Neural progenitor cell (in vitro differentiated cells): ENCODE data around the gene CCDC71. TPM values are rescaled to one million over a fixed set of nuclear protein-coding genes. Genes with fewer than 3 reads are reported as not detected.

Experiments used
- DNase-seq: peaks from one replicate; pipeline ENCODE4 v3.0.0-alpha.2; 2016; ENCODE audit warnings: low spot score
- H2AFZ ChIP-seq: fragments of 200-600 bp; sonication (generic); replicated peaks from 2 replicates; pipeline ENCODE4 v1.6.1; 2016; ENCODE audit warnings: antibody characterized with exemption
- H3F3A ChIP-seq: fragments of 200-600 bp; sonication (generic); 2 replicates; pipeline ENCODE4 v1.6.1; 2016; ENCODE audit warnings: antibody characterized with exemption, low read depth
- H3K27ac ChIP-seq: fragments of 200-600 bp; sonication (generic); 2 replicates; pipeline ENCODE4 v1.5.1; 2016; ENCODE audit warnings: mild to moderate bottlenecking
- H3K27me3 ChIP-seq: fragments of 200-600 bp; sonication (generic); 2 replicates; pipeline ENCODE4 v1.6.1; 2016; ENCODE audit warnings: mild to moderate bottlenecking, moderate library complexity
- H3K36me3 ChIP-seq: fragments of 200-600 bp; sonication (generic); 2 replicates; pipeline ENCODE4 v1.5.1; 2016
- H3K4me1 ChIP-seq: fragments of 200-600 bp; sonication (generic); 2 replicates; pipeline ENCODE4 v1.6.1; 2016; ENCODE audit warnings: mixed run types
- H3K4me2 ChIP-seq: fragments of 200-600 bp; sonication (generic); 2 replicates; pipeline ENCODE4 v1.6.1; 2016
- H3K4me3 ChIP-seq: fragments of 200-600 bp; sonication (generic); 2 replicates; pipeline ENCODE4 v1.5.1; 2016
- H3K79me2 ChIP-seq: fragments of 200-600 bp; sonication (generic); 2 replicates; pipeline ENCODE4 v1.6.1; 2016; ENCODE audit warnings: low read depth
- H3K9ac ChIP-seq: fragments of 200-600 bp; sonication (generic); 2 replicates; pipeline ENCODE4 v1.6.1; 2016
- H3K9me3 ChIP-seq: fragments of 200-600 bp; sonication (generic); 2 replicates; pipeline ENCODE4 v1.5.1; 2016; ENCODE audit warnings: low read depth
- H4K20me1 ChIP-seq: fragments of 200-600 bp; sonication (generic); 2 replicates; pipeline ENCODE4 v1.6.1; 2016; ENCODE audit warnings: low read depth
- H3K27ac Mint-ChIP-seq: 3 replicates; pipeline ENCODE4 v1.8.0; 2021; ENCODE audit warnings: mixed read lengths
- H3K27me3 Mint-ChIP-seq: 2 replicates; pipeline ENCODE4 v1.8.0; 2022; ENCODE audit warnings: low read depth, mild to moderate bottlenecking, inconsistent platforms, moderate library complexity, mixed read lengths; ENCODE audit not compliant: insufficient read depth
- H3K36me3 Mint-ChIP-seq: 3 replicates; pipeline ENCODE4 v1.8.0; 2021; ENCODE audit warnings: mixed read lengths
- H3K4me1 Mint-ChIP-seq: 3 replicates; pipeline ENCODE4 v1.8.0; 2021; ENCODE audit warnings: mixed read lengths
- H3K4me3 Mint-ChIP-seq: 3 replicates; pipeline ENCODE4 v1.8.0; 2021; ENCODE audit warnings: mild to moderate bottlenecking, moderate library complexity, mixed read lengths
- H3K9me3 Mint-ChIP-seq: 3 replicates; pipeline ENCODE4 v1.8.0; 2020; ENCODE audit warnings: mixed read lengths
- CTCF ChIP-seq: fragments of 200-600 bp; sonication (generic); IDR thresholded peaks from 2 replicates; pipeline ENCODE4 v1.5.1; 2017; ENCODE audit warnings: antibody characterized with exemption, mild to moderate bottlenecking
- EZH2 ChIP-seq: fragments of 200-600 bp; sonication (generic); IDR thresholded peaks from 2 replicates; pipeline ENCODE4 v1.6.1; 2017; ENCODE audit warnings: antibody characterized with exemption, mild to moderate bottlenecking, moderate library complexity
- EZH2phosphoT487 ChIP-seq: fragments of 200-600 bp; sonication (generic); IDR thresholded peaks from 2 replicates; pipeline ENCODE4 v1.6.1; 2017; ENCODE audit warnings: antibody characterized with exemption
- total RNA-seq: library from RNA; depleted of rRNA; stranded (reverse); fragments of >200 nt; gene quantifications from 2 replicates; pipeline ENCODE4 v1.2.3, GENCODE V29; 2015; ENCODE audit warnings: low replicate concordance

CCDC71 gene
- total RNA-seq, 1 donor from 2014 or later, result 18.8 TPM

- peaks cover 34% of the 10 kb centered on the region for H3K4me1 Mint-ChIP-seq
- TF ChIP-seq CTCF, result no peak
- no peak for TF ChIP-seq EZH2phosphoT487
- no peak for TF ChIP-seq EZH2
- peaks cover 3% of the 10 kb centered on the region for H3K27me3 Mint-ChIP-seq
- Histone ChIP-seq H2AFZ (no peak overlapping the region), H3K79me2 (peaks cover 11% of the 10 kb centered on the region), H3K4me3 (no peak overlapping the region), H3K27me3 (no peaks in the 10 kb centered on the region), H3K4me2 (peak overlapping the region; percentile 87), H4K20me1 (no peaks in the 10 kb centered on the region), H3K27ac (no peak overlapping the region), H3F3A (peaks cover 10% of the 10 kb centered on the region), H3K4me1 (peaks cover 4% of the 10 kb centered on the region), H3K9me3 (no peaks in the 10 kb centered on the region), H3K36me3 (no peaks in the 10 kb centered on the region), H3K9ac (no peak overlapping the region)
- peak overlapping the region; percentile 94 for H3K4me3 Mint-ChIP-seq
- peak overlapping the region; percentile 78 for H3K27ac Mint-ChIP-seq
- no peak for DNase-seq
- H3K9me3 Mint-ChIP-seq, result no peaks in the 10 kb centered on the region
- H3K36me3 Mint-ChIP-seq, result peaks cover 5% of the 10 kb centered on the region
These were observed 34.6 kb downstream of the CCDC71 start for GRCh38 chr3:49131576-49131975.

- no peak overlapping the region for H3K27ac Mint-ChIP-seq
- peaks cover 5% of the 10 kb centered on the region for H3K36me3 Mint-ChIP-seq
- no peak overlapping the region for H2AFZ ChIP-seq
- H3K9ac ChIP-seq, result no peak overlapping the region
- peaks cover 11% of the 10 kb centered on the region for H3K79me2 ChIP-seq
- no peak for DNase-seq
- peak overlapping the region; percentile 94 for H3K4me3 Mint-ChIP-seq
- H3F3A ChIP-seq, result peaks cover 10% of the 10 kb centered on the region
- no peak overlapping the region for H3K4me2 ChIP-seq
- H3K27me3 ChIP-seq, result no peaks in the 10 kb centered on the region
- H4K20me1 ChIP-seq, result no peaks in the 10 kb centered on the region
- TF ChIP-seq CTCF, result no peak
- no peak for TF ChIP-seq EZH2phosphoT487
- no peak for TF ChIP-seq EZH2
- peaks cover 1% of the 10 kb centered on the region for H3K27me3 Mint-ChIP-seq
- H3K27ac ChIP-seq, result no peak overlapping the region
- H3K9me3 ChIP-seq, result no peaks in the 10 kb centered on the region
- H3K4me3 ChIP-seq, result no peak overlapping the region
- no peaks in the 10 kb centered on the region for H3K36me3 ChIP-seq
- H3K9me3 Mint-ChIP-seq, result no peaks in the 10 kb centered on the region
- peaks cover 4% of the 10 kb centered on the region for H3K4me1 ChIP-seq
- H3K4me1 Mint-ChIP-seq, result peaks cover 34% of the 10 kb centered on the region
These were observed 35.1 kb downstream of the CCDC71 start for GRCh38 chr3:49131040-49131439.

- no peak overlapping the region for H3K4me2 ChIP-seq
- Mint-ChIP-seq H3K36me3 (peaks cover 6% of the 10 kb centered on the region), H3K27ac (no peak overlapping the region), H3K9me3 (no peaks in the 10 kb centered on the region), H3K27me3 (peaks cover 2% of the 10 kb centered on the region), H3K4me1 (peaks cover under 1% of the 10 kb centered on the region), H3K4me3 (no peak overlapping the region)
- TF ChIP-seq EZH2phosphoT487 (no peak), CTCF (peak; percentile 19)
- no peaks in the 10 kb centered on the region for H3K36me3 ChIP-seq
- no peak overlapping the region for H3K9ac ChIP-seq
- no peak overlapping the region for H3K4me3 ChIP-seq
- peaks cover 17% of the 10 kb centered on the region for H3F3A ChIP-seq
- DNase-seq, result no peak
- no peaks in the 10 kb centered on the region for H4K20me1 ChIP-seq
- no peak overlapping the region for H2AFZ ChIP-seq
- H3K4me1 ChIP-seq, result no peaks in the 10 kb centered on the region
- H3K79me2 ChIP-seq, result peaks cover 1% of the 10 kb centered on the region
- H3K27ac ChIP-seq, result no peak overlapping the region
- no peaks in the 10 kb centered on the region for H3K27me3 ChIP-seq
- no peaks in the 10 kb centered on the region for H3K9me3 ChIP-seq
These were observed 41.0 kb downstream of the CCDC71 start for GRCh38 chr3:49124991-49125670.
